ENCODE data around the gene FRMD3.

DNA sequence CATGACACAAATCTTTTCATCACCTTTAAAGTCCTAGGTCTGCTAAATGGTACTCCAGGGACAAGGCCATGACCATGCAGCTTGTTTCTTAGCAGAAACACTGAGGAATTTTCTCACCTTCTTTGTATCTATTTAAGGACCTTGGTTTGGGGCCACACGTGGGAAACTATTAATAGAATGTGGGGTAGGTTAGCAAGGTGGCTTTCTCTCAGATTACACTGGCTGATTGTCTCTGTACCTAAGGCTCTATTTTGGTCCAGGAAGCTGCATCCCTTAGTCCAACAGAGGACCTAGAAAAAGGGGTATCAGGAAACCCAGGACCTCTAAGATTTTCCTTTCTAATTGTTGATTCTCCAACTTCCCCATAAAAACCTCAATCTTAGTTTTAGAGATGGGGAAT lies 36.3 kb upstream of the FRMD3 start:
- TF ChIP-seq, protein P1, sequence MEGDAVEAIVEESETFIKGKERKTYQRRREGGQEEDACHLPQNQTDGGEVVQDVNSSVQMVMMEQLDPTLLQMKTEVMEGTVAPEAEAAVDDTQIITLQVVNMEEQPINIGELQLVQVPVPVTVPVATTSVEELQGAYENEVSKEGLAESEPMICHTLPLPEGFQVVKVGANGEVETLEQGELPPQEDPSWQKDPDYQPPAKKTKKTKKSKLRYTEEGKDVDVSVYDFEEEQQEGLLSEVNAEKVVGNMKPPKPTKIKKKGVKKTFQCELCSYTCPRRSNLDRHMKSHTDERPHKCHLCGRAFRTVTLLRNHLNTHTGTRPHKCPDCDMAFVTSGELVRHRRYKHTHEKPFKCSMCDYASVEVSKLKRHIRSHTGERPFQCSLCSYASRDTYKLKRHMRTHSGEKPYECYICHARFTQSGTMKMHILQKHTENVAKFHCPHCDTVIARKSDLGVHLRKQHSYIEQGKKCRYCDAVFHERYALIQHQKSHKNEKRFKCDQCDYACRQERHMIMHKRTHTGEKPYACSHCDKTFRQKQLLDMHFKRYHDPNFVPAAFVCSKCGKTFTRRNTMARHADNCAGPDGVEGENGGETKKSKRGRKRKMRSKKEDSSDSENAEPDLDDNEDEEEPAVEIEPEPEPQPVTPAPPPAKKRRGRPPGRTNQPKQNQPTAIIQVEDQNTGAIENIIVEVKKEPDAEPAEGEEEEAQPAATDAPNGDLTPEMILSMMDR (IDR thresholded peaks at IDR 0.05; ENCODE audit: extremely low read depth in 1 of 2, insufficient read depth in 1 of 2, low read depth in 1 of 2, low read length in 2 of 2) = no peak
- TF ChIP-seq EZH2 (IDR thresholded peaks at IDR 0.05; ENCODE audit: borderline replicate concordance, low read depth, low read length, severe bottlenecking) = no peak
- no peak for TF ChIP-seq POLR2A (IDR thresholded peaks at IDR 0.05; ENCODE audit: low read depth, low read length)
- TF ChIP-seq POLR2AphosphoS5 (IDR thresholded peaks at IDR 0.05; ENCODE audit: insufficient read depth, low read depth, low read length) = no peak

Measured in endothelial cell of umbilical vein (primary cell).